GM18508 (cell line): Measurements from ENCODE around the gene PIEZO1.

Experiments
- ATAC-seq: cut with Tn5 transposase; IDR thresholded peaks from one replicate; pipeline ENCODE4 v1.9.1; 2021; ENCODE audit warnings: moderate number of reproducible peaks; ENCODE audit not compliant: insufficient read depth, unreplicated experiment

Gene PIEZO1

GRCh38 chr16:88724855-88725555 lies 60.0 kb downstream of the PIEZO1 start:
- ATAC-seq: no peak

GRCh38 chr16:88723911-88724310 lies 61.1 kb downstream of the PIEZO1 start:
- ATAC-seq: no peak

DNA sequence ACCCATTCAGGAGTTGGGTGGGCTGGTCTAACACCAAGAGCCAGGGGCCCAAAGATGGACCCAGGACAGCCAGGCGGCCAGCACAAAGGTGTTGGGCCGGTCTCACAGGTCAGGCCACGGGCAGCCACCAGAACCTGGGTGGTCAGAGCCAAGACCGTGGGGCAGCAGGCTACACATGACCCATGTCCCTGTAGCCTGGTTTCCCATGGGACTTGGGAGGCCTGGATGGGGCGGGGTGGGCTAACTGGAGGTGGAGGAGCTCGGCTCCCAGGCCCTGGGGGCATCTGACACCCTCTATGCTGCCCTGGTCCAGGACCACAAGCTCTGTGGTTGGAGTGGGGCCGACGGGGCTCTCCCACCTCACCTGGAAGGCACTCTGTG lies 61.5 kb downstream of the PIEZO1 start:
- ATAC-seq: no peak

- ATAC-seq: no peak
Measured at GRCh38 chr16:88722784-88723506, 62.1 kb downstream of the PIEZO1 start.

- ATAC-seq: no peak
Measured at GRCh38 chr16:88721815-88722755, 62.9 kb downstream of the PIEZO1 start.

GRCh38 chr16:88721236-88721635 lies 63.8 kb downstream of the PIEZO1 start:
- ATAC-seq: no peak

DNA sequence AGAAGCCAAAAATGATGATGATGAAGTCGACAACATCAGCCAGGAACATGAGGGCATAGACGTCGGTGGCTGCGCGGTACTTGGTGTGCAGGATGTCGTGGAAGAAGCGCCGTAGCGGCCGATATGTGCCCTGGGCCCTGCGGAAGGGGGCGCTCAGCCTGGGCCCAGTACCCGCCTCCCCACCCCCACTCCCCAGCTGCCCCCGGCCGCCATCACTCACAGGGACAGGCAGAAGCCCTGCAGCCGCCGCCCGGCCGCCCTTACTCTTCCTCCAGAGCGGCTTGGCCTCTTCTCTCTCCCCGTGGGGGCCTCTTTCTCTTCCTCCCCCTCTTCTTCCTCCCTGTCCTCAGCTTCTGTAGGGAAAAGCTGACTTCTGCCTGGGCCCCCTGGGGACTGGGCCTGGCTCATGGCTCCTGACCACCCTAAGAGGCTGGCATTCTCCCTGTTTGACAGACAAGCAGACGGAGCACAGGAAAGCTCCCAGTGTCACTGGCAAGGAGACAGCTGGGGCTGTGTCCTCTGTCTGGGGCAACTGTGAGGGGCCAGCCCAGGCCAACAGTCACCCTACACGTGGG lies 64.5 kb downstream of the PIEZO1 start:
- ATAC-seq: no peak

DNA sequence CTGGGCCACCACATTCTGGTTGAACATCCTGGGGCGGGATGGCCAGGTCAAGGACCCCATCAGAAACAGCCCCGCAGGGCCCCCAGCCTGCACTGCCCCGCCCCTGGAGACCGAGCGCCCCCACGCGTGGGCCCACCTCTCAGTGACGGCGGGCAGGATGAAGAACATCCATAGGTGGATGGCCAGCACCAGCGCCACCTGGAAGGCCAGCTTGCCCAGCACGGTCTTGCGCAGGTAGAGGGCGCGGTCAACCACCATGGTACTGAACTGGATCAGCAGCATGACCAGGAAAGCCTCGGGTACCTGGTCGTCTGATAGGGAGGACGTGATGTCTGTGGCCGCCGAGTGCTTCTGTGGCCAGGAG lies 65.1 kb downstream of the PIEZO1 start:
- no peak for ATAC-seq

DNA sequence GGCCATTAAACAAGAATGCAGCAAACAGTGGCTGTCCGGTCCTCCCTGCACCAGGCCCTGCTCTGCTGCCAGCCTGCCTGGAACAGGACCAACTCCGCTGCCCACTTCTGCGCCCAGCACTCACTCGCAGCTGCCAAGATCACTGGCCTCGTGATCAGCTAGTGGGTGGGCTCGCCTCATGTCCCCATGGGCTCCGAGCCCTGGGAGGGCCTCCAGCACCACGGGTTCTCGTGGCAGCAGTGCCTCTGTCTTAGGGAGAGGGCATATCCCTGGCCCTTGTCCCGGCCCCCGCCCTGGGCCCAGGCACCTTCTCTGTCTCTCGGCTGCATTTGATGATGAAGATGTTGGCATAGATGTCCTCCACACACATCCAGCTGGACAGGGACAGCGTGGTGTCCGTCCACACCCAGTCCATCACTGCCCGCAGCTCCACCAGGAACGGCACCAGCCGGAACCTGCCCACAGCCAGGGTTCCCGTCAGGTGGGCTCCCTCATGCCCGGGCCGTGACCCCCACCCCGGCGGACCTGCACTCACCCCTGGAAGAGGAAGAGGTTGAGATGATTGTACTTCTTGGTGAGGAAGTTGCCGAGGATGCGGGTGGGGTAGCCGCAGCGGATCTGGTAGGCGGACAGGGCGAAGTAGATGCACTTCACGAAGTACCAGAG lies 65.6 kb downstream of the PIEZO1 start:
- no peak for ATAC-seq

DNA sequence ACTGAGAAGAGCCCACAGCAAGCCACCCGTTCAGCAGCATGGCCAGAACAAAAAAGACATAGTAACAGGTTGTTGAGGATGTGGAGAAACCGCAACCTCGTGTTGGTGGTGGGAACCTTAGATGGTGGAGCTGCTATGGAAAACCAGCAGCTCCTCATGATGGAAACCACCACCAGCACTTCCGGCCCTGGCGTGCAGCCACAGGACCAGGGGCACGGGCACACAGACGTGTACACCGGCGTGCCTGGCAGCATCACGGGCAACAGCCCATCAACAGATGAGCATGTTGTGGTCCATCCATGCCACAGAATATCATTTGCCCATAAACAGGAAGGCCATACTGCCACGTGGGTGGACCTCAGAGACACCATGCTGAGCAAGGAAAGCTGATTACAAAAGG lies 66.8 kb downstream of the PIEZO1 start:
- no peak for ATAC-seq

GRCh38 chr16:88716601-88717001 lies 68.4 kb downstream of the PIEZO1 start:
- ATAC-seq: no peak

- ATAC-seq: no peak
Measured at GRCh38 chr16:88716201-88716600, 68.8 kb downstream of the PIEZO1 start.

DNA sequence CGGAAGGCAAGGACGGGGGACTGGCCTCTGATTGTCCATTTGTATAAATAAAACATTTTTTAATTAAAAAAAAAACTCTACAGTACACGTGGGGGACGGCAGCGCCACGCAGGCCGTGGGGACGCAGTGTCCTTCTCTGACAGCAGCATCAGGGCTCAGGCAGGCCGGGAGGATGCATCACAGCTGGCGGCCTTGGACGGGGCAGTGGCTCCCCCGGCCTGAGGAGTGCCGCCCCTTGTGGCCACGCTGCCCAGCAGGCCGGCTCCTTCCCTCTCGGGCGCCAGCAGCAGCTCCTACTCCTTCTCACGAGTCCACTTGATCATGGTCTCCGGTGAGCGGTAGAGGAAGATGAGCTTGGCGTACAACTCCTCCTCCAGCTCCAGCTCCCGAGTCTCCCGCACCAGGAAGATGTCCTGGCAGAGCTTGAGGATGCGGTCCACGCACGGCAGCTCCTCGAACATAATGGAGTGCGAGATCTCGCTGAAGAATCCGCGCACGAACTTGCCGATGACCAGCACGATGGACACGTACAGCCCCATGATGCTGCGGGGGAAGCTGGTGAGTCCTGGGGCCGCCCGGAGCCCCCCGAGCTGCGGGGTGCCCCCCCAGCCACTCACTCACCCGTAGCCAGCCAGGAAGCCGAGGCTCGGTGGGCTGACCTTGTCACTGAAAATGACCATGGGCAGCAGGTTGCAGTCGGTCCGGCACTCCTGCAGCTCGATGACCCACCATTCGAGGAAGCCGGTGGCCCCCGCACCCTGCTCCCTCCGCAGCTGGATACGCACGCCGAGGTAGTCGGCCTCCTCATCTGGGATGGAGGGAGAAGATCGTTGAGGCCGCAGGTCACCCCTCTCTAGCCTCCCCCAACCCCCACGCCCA lies 69.5 kb downstream of the PIEZO1 start:
- ATAC-seq: no peak

- no peak for ATAC-seq
Measured at GRCh38 chr16:88714420-88715302, 70.4 kb downstream of the PIEZO1 start.

GRCh38 chr16:88713568-88714419 lies 71.2 kb downstream of the PIEZO1 start:
- no peak for ATAC-seq

DNA sequence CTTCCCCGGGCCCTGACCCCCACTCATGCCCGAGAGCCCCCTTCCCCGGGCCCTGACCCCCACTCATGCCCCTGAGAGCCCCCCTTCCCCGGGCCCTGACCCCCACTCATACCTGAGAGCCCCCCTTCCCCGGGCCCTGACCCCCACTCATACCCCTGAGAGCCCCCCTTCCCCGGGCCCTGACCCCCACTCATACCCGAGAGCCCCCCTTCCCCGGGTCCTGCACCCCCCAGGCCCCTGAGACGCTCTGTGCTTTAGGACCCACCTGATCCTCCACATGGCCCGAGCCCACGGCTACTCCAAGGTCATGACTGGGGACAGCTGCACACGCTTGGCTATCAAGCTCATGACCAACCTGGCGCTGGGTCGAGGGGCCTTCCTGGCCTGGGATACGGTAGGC lies 72.0 kb downstream of the PIEZO1 start:
- no peak for ATAC-seq

DNA sequence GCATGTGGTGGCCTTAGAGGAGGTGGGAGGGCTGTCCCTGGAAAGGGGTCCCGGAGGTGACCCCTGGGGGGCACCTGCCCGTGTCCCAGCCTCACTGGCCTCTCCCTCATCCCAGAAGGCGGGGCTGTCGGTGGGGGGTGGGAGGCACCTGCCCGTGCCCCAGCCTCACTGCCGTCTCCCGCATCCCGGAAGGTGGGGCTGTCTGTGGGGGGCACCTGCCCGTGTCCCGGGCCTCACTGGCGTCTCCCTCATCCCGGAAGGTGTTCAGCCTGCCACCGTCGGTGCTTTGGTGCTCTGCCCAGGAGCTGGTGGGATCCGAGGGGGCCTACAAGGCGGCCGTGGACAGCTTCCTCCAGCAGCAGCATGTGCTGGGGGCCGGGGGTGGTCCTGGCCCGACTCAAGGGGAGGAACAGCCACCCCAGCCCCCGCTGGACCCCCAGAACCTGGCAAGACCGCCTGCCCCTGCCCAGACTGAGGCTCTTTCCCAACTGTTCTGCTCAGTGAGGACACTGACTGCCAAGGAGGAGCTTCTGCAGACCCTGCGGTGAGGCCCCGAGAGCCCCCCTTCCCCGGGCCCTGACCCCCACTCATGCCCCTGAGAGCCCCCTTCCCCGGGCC lies 72.5 kb downstream of the PIEZO1 start:
- ATAC-seq: no peak
